Frontal cortex (tissue), 4 donors: ENCODE data around the gene BGN. TPM values are rescaled to one million over a fixed set of nuclear protein-coding genes. Genes with fewer than 3 reads are reported as not detected.

Source experiments
- DNase-seq, 2 donors: peaks; one replicate each; pipeline ENCODE4 v3.0.0; 2012; ENCODE audit warnings: low spot score in 2 of 2
- FAIRE-seq: peaks from 2 replicates; lab custom pipeline; 2012; peaks lifted over from hg19 to GRCh38; lab: Jason Lieb, UNC
- total RNA-seq: library from RNA; depleted of rRNA; stranded (reverse); fragments of >200 nt; gene quantifications from one replicate; pipeline ENCODE4 v1.2.3, GENCODE V29; 2014
- donor health status: control.
- donor health status: control.
- donor health status: control.

BGN gene
- total RNA-seq, 1 donor from 2014 or later = 1.6 TPM

DNA sequence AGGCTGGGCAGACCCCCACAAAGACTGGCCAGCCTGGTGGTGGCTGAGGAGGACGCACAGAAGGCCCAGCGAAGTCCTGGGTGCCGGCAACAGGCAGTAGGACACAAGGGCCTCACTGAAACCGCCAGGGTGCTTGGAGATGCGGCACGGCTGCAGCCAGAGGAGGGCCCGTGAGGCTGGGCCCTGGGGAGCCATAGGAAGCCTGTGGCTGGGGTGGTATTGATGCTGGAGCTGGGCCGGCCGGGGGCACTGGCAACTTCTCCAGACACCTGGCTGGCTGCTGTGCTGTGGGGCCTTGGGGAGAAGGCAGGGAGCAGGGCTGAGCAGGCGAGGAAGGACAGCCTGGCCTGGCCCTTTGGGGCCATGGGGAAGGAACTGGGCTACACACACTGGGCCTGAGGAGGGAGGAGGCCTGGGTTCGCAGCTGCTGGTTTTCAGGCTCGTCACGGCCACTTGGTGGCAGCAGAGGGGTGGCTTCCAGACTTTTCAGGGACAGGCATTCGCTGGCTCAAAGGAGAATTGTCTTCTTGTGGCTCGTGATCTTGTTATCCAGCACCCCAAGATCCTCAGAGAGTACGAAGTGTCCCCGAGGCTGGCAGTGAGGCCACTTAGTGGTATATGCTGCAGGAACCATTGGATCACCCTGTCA is 59.9 kb downstream of the BGN start:
- DNase-seq = peak; percentile 75 to 81
- FAIRE-seq = no peak

DNA sequence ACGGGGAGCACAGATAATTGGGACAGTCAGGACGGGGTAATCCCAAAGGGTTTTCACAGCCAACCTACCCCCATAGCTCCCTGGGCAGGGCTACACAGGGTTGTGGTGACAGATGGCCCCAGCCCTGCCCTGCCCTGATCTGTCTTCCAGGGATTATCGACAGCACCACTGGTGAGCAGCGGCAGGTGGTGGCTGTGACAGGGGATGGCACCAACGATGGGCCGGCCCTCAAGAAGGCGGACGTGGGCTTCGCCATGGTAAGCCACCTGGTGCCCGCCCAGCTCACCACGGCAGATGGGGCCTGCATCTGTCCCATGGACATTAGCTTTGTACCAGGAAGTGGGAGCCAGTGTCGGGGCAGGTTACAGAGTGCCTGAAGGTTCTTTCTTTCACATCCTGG is 62.0 kb downstream of the BGN start:
- FAIRE-seq (no peak), DNase-seq (no peak)

DNA sequence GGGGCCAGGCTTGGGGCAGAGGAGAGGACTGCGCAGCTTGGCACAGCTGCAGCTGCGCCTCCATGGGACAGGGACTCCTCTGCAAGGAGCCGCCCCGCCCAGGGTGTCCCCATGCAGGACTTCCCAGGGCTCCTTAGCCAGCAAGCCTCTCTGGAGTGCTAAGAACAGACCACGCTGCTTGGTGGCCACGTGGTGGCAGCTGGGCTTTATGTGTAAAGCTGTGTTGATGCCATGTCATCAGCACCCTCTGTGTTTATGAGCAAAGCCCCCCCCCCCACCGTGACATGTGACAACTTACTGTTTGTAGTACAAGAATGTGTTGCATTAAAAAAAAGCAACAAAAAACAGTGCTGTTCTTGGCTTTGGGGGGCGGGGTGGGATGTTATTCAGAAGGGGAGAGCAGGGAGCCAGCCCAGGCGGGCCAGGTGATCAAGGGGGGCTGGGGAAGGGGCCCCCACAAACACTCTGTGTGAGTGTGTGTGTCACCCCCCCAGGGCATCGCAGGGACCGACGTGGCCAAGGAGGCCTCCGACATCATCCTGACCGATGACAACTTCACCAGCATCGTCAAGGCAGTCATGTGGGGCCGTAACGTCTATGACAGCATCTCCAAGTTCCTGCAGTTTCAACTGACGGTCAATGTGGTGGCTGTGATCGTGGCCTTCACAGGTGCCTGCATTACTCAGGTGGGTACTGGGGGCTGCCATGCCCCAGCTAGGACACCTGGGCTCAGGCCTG is 63.0 kb downstream of the BGN start:
- no peak for FAIRE-seq
- no peak for DNase-seq

Other genes starting within 250 kb of the BGN start
- 0.82 TPM for gene PNMA6F, start 173.2 kb upstream of the BGN start, total RNA-seq
- 5.7 TPM for gene ZNF275, start 160.8 kb upstream of the BGN start, total RNA-seq
- gene PNMA6E, start 93.6 kb upstream of the BGN start, total RNA-seq = not detected
- 0.82 TPM for gene ZFP92, start 83.5 kb upstream of the BGN start, total RNA-seq
- 2.9 TPM for gene TREX2, start 48.9 kb upstream of the BGN start, total RNA-seq
- gene HAUS7, start 24.4 kb upstream of the BGN start, total RNA-seq = 6.5 TPM
- 7.3 TPM for gene ATP2B3, start 22.7 kb downstream of the BGN start, total RNA-seq
- 21.2 TPM for gene CCNQ, start 104.2 kb downstream of the BGN start, total RNA-seq
- 2.9 TPM for gene DUSP9, start 152.2 kb downstream of the BGN start, total RNA-seq
- gene PNCK, start 178.8 kb downstream of the BGN start, total RNA-seq = 18.3 TPM
- gene SLC6A8, start 192.9 kb downstream of the BGN start, total RNA-seq = 12.2 TPM
- gene BCAP31, start 229.4 kb downstream of the BGN start, total RNA-seq = 57.5 TPM
- gene ABCD1, start 229.9 kb downstream of the BGN start, total RNA-seq = 3.7 TPM